RWPE1 (cell line): Measurements from ENCODE around the gene LRP1B.

Experiments used
- CTCF ChIA-PET: fragments of 350-600 bp; sonication (Branson Sonifier 250); formaldehyde crosslinking; extraction: SDS; loops from one replicate; lab custom pipeline; 2021; lab: Yijun Ruan, JAX
- POLR2A ChIA-PET: fragments of 400-600 bp; formaldehyde crosslinking; extraction: SDS; loops from one replicate; lab custom pipeline; 2020; ENCODE audit warnings: antibody characterized with exemption; ENCODE audit not compliant: low non-redundant PET; lab: Yijun Ruan, JAX
- DNase-seq: peaks from one replicate; pipeline ENCODE4 v3.0.0; 2012; ENCODE audit warnings: low spot score
- H3K27ac ChIP-seq: fragments of 450-650 bp; 2 replicates; pipeline ENCODE4 v1.5.1; 2017
- CTCF ChIP-seq: fragments of 450-650 bp; conservative IDR thresholded peaks from 2 replicates; pipeline ENCODE4 v1.5.1; 2017; ENCODE audit warnings: low read depth, mild to moderate bottlenecking

LRP1B gene

GRCh38 chr2:141968433-141968832 is 162.4 kb downstream of the LRP1B start:
- ChIA-PET CTCF (no interaction called here), POLR2A (no interaction called here)
- H3K27ac ChIP-seq, result no peak overlapping the region
- TF ChIP-seq CTCF, result no peak
- DNase-seq, result peak; percentile 2

DNA sequence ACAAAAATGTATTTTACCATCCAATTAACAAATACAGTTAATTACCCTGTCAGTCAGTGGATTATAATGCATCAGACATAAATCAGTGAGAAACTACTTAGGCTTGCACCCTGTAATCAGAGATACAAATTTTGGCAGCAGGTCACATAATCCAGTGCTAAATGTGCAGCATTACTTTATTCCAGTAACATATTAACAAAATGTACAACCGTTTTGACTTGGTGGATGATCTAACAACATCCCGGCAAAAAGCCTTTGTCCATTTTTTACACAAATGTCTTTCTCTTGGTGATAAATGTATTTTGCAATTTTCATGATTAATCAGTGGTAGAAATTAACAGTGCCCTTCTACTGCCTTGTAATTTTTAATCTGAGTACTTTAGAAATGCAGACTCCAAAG is 162.8 kb downstream of the LRP1B start:
- POLR2A ChIA-PET, result no interaction called here

DNA sequence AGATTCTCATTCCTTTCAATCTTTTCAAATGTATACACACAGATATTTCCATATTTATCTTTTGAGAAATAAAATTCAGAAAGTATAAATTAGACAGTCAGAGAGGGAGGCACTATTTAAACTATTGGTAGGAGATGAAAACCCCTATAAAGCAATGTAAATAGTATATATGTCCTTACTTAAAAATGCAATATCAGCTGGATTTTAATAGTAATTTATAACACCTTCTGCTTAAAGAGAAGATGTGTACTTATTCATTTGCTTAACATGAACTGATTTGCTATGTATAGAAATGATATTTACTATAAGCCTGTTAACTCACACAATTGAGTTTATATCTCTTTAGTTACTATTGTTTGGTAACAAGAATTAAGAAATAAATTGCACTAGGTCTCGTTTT is 163.3 kb downstream of the LRP1B start:
- no peak overlapping the region for H3K27ac ChIP-seq
- POLR2A ChIA-PET, result no interaction called here
- DNase-seq, result no peak
- CTCF ChIA-PET, result no interaction called here
- no peak for TF ChIP-seq CTCF

More for the DNA sequence above, 162.8 kb downstream of the LRP1B start:
- no peak overlapping the region for H3K27ac ChIP-seq
- no peak for TF ChIP-seq CTCF
- no peak for DNase-seq
- CTCF ChIA-PET, result no interaction called here

DNA sequence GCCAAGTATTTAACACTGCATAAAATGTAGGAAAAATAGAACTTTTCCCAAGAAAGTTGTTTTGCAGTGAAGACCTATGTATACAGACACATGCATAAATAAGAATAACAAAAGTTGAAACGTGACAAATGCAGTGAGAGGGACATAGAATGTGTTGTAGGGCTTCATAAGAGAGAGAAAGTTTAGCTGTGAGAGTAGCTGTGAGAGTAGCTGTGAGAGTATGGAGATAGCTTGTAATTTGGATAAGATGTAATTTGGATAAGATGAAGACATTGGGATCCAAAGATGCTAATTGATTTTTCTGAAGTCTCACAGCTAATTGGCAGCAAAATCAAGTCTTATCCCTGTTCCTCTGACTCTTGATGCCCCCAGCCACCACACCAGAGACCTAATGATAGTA is 170.9 kb downstream of the LRP1B start:
- ChIA-PET POLR2A (no interaction called here), CTCF (no interaction called here)
- TF ChIP-seq CTCF, result no peak
- DNase-seq, result no peak
- H3K27ac ChIP-seq, result no peak overlapping the region

DNA sequence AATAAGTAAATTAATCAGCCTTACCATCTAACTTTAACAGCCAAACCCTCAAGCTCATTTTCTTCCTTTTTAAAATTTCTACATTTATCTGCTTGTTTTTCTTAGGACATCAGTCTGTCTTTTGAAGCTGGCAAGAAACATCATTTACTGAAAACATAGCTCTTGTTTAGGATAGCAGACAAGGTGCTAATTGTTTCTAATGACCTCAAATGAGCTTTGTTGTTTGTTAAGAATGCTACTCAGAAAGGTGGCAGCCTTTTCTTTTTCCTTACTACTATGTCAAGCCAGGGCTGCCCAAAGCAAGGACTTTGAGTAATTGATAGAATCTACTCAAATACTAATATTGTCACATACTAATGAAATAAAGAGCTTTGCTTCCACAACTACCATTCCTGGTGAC is 171.8 kb downstream of the LRP1B start:
- no peak for DNase-seq
- no peak for TF ChIP-seq CTCF
- no peak overlapping the region for H3K27ac ChIP-seq
- ChIA-PET CTCF (no interaction called here), POLR2A (no interaction called here)

DNA sequence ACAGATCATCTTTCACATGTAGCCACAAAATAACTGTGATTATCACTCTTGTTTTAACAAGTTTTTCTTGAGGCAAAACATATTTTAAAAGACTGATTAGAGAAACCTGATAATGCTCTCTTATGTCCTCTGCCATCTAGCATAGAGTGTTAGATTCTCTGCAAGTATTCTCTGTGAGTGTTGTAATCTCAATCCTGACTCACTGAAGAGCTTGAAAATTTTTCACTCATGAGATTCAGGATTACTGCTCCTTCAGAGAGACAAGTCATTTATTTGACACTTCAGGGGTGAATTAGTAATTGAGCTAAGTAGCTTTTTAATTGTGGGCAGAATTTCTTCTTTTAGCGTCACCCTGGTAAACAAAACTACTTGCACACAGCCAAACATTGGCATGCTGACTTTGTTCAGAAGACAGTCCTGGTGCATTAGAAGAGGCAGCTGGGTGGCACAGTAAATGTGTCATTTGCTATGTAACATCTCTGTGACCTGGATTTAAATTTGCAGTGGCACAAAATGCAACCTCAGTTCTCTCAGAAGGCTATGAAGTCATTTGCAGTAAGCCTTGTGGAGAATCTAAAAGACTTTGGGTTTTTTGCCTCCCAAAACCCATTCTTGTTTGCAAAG is 172.9 kb downstream of the LRP1B start:
- CTCF ChIA-PET, result no interaction called here
- no peak for TF ChIP-seq CTCF
- POLR2A ChIA-PET, result no interaction called here

More for the DNA sequence above, 172.9 kb downstream of the LRP1B start:
- no peak overlapping the region for H3K27ac ChIP-seq
- no peak for DNase-seq
